K562 (cell line): ENCODE measurements around the gene RUFY2. TPM values are rescaled to one million over a fixed set of nuclear protein-coding genes. Genes with fewer than 3 reads are reported as not detected.

Experiments used
- CEBPB ChIP-seq: fragments of 450-650 bp; IDR thresholded peaks from 2 replicates; pipeline ENCODE4 v1.6.1; 2016; ENCODE audit warnings: missing genetic modification characterization, missing compliant biosample characterization
- RHOXF2B ChIP-seq: fragments of 250-450 bp; sonication (Bioruptor Pico); conservative IDR thresholded peaks from 2 replicates; pipeline ENCODE4 v1.5.1; 2021
- SAFB2 ChIP-seq: fragments of 200-400 bp; formaldehyde crosslinking; IDR thresholded peaks from 2 replicates; pipeline ENCODE4 v1.6.1; 2018; ENCODE audit warnings: borderline replicate concordance, low read length, low read depth, moderate library complexity; ENCODE audit not compliant: severe bottlenecking
- TBP ChIP-seq: optimal IDR thresholded peaks from 2 replicates; pipeline ENCODE3; 2011; ENCODE audit warnings: low read depth, low read length, improper control_type of control experiment
- polyA plus RNA-seq, 8 experiments: library from polyadenylated mRNA; depleted of rRNA in 4 of 8; stranded (reverse) in 5 of 8; unstranded in 3 of 8; fragments of >200 nt; fragmentation: Nextera tagmentation in 2 of 8; fragmentation: Illumina TruSeq in 1 of 8; extraction: Ambion mirVana in 2 of 8; extraction: Trizol in 1 of 8; gene quantifications; 2 replicates each; pipeline versions ENCODE4 v1.2.1 to v1.2.3, GENCODE V29; 2011 to 2014; ENCODE audit warnings: inconsistent platforms in 1 of 8, missing spikeins in 1 of 8
- total RNA-seq, 7 experiments: library from RNA; depleted of rRNA in 6 of 7; stranded (reverse); fragments of >200 nt in 6 of 7; fragmentation: Illumina TruSeq in 2 of 7; extraction: Trizol in 2 of 7; gene quantifications; 2 replicates each; pipeline versions ENCODE4 v1.2.1 to v1.2.3, GENCODE V29; 2011 to 2021; ENCODE audit warnings: low replicate concordance in 1 of 7
- TF ChIP-seq, protein P1 (sequence below): sonication (generic); formaldehyde crosslinking; IDR thresholded peaks from 2 replicates; pipeline ENCODE4 v1.5.0; 2020; ENCODE audit warnings: missing genetic modification reagents
- TF ChIP-seq, protein P2 (sequence below): sonication (generic); formaldehyde crosslinking; IDR thresholded peaks from 2 replicates; pipeline ENCODE4 v1.8.0; 2023; ENCODE audit warnings: missing genetic modification reagents, mild to moderate bottlenecking, borderline replicate concordance

The RUFY2 gene
- total and polyA plus RNA-seq, 9 of the 15 experiments (the other 6 are each of a cell fraction or from before 2014, with no cell fraction given): 3.7 to 20.1 (median 12.6) TPM

DNA sequence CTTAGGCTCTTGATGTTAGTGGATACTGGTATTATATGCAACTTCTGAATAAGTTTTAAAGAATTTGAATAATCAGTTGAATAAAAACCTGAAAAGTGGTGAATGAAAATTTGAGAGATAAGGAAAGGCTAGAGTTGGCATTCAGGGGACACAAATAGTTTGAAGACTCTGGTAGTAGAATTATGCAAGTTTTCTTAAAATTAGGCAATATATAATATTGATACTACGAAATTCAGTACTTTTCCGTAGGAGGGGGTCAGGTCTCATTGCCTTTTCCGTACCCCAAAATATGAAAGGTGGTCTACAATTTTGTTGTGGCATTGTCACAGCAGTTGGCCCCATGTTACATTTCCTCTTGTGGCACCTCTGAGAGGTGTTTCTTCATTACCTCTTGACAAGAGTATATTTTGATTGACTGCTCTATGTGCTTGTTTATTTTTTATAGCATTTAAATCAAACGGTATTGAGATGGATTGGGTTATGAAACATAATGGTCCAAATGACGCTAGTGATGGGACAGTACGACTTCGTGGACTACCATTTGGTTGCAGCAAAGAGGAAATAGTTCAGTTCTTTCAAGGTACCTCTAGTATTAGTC is 70.2 kb downstream of the RUFY2 start (continued):
- no peak for TF ChIP-seq TBP
- TF ChIP-seq CEBPB: 0 out of 2 replicates have a peak, but pooled peaks have one; percentile 28
- TF ChIP-seq, protein P1, sequence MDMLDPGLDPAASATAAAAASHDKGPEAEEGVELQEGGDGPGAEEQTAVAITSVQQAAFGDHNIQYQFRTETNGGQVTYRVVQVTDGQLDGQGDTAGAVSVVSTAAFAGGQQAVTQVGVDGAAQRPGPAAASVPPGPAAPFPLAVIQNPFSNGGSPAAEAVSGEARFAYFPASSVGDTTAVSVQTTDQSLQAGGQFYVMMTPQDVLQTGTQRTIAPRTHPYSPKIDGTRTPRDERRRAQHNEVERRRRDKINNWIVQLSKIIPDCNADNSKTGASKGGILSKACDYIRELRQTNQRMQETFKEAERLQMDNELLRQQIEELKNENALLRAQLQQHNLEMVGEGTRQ (CRISPR knock-in tag): no peak
- TF ChIP-seq SAFB2: no peak
- no peak for TF ChIP-seq RHOXF2B
- TF ChIP-seq, protein P2, sequence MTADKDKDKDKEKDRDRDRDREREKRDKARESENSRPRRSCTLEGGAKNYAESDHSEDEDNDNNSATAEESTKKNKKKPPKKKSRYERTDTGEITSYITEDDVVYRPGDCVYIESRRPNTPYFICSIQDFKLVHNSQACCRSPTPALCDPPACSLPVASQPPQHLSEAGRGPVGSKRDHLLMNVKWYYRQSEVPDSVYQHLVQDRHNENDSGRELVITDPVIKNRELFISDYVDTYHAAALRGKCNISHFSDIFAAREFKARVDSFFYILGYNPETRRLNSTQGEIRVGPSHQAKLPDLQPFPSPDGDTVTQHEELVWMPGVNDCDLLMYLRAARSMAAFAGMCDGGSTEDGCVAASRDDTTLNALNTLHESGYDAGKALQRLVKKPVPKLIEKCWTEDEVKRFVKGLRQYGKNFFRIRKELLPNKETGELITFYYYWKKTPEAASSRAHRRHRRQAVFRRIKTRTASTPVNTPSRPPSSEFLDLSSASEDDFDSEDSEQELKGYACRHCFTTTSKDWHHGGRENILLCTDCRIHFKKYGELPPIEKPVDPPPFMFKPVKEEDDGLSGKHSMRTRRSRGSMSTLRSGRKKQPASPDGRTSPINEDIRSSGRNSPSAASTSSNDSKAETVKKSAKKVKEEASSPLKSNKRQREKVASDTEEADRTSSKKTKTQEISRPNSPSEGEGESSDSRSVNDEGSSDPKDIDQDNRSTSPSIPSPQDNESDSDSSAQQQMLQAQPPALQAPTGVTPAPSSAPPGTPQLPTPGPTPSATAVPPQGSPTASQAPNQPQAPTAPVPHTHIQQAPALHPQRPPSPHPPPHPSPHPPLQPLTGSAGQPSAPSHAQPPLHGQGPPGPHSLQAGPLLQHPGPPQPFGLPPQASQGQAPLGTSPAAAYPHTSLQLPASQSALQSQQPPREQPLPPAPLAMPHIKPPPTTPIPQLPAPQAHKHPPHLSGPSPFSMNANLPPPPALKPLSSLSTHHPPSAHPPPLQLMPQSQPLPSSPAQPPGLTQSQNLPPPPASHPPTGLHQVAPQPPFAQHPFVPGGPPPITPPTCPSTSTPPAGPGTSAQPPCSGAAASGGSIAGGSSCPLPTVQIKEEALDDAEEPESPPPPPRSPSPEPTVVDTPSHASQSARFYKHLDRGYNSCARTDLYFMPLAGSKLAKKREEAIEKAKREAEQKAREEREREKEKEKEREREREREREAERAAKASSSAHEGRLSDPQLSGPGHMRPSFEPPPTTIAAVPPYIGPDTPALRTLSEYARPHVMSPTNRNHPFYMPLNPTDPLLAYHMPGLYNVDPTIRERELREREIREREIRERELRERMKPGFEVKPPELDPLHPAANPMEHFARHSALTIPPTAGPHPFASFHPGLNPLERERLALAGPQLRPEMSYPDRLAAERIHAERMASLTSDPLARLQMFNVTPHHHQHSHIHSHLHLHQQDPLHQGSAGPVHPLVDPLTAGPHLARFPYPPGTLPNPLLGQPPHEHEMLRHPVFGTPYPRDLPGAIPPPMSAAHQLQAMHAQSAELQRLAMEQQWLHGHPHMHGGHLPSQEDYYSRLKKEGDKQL (CRISPR knock-in tag): no peak
